Measurements from ENCODE around the gene NTNG1.

NTNG1 gene

GRCh38 chr1:107138767-107139445, 1.9 kb upstream of the NTNG1 start:
- H2AFZ ChIP-seq (ENCODE audit: low read depth) = no peak overlapping the region
- TF ChIP-seq, protein P1, sequence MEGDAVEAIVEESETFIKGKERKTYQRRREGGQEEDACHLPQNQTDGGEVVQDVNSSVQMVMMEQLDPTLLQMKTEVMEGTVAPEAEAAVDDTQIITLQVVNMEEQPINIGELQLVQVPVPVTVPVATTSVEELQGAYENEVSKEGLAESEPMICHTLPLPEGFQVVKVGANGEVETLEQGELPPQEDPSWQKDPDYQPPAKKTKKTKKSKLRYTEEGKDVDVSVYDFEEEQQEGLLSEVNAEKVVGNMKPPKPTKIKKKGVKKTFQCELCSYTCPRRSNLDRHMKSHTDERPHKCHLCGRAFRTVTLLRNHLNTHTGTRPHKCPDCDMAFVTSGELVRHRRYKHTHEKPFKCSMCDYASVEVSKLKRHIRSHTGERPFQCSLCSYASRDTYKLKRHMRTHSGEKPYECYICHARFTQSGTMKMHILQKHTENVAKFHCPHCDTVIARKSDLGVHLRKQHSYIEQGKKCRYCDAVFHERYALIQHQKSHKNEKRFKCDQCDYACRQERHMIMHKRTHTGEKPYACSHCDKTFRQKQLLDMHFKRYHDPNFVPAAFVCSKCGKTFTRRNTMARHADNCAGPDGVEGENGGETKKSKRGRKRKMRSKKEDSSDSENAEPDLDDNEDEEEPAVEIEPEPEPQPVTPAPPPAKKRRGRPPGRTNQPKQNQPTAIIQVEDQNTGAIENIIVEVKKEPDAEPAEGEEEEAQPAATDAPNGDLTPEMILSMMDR (conservative IDR thresholded peaks at IDR 0.05; ENCODE audit: low read depth, low read length) = no peak
- H3K9ac ChIP-seq = no peak overlapping the region
- no peaks in the 10 kb centered on the region for H3K4me1 ChIP-seq (ENCODE audit: low read depth, poor library complexity, severe bottlenecking)
- H3K27ac ChIP-seq = no peak overlapping the region
- H3K36me3 ChIP-seq (ENCODE audit: insufficient read depth) = no peaks in the 10 kb centered on the region
- no peak overlapping the region for H3K4me2 ChIP-seq
- H3K27me3 ChIP-seq (ENCODE audit: insufficient read depth, low read depth) = no peaks in the 10 kb centered on the region
- no peak overlapping the region for H3K4me3 ChIP-seq (IDR thresholded peaks at IDR 0.05; ENCODE audit: insufficient read depth, low read depth, low read length)
- H3K79me2 ChIP-seq (ENCODE audit: insufficient read depth, low read depth) = no peaks in the 10 kb centered on the region
- H4K20me1 ChIP-seq (ENCODE audit: insufficient read depth) = no peaks in the 10 kb centered on the region

- Histone ChIP-seq H3K4me2 (no peak overlapping the region), H4K20me1 (ENCODE audit: insufficient read depth) (no peaks in the 10 kb centered on the region), H3K4me1 (ENCODE audit: low read depth, poor library complexity, severe bottlenecking) (no peaks in the 10 kb centered on the region), H3K4me3 (IDR thresholded peaks at IDR 0.05; ENCODE audit: insufficient read depth, low read depth, low read length) (no peak overlapping the region), H2AFZ (ENCODE audit: low read depth) (no peak overlapping the region), H3K79me2 (ENCODE audit: insufficient read depth, low read depth) (no peaks in the 10 kb centered on the region), H3K9ac (no peak overlapping the region), H3K27ac (no peak overlapping the region), H3K27me3 (ENCODE audit: insufficient read depth, low read depth) (no peaks in the 10 kb centered on the region), H3K36me3 (ENCODE audit: insufficient read depth) (no peaks in the 10 kb centered on the region)
- TF ChIP-seq, protein P1 (conservative IDR thresholded peaks at IDR 0.05; ENCODE audit: low read depth, low read length) = no peak
These were observed 771 bp upstream of the NTNG1 start for GRCh38 chr1:107139833-107140702.

DNA sequence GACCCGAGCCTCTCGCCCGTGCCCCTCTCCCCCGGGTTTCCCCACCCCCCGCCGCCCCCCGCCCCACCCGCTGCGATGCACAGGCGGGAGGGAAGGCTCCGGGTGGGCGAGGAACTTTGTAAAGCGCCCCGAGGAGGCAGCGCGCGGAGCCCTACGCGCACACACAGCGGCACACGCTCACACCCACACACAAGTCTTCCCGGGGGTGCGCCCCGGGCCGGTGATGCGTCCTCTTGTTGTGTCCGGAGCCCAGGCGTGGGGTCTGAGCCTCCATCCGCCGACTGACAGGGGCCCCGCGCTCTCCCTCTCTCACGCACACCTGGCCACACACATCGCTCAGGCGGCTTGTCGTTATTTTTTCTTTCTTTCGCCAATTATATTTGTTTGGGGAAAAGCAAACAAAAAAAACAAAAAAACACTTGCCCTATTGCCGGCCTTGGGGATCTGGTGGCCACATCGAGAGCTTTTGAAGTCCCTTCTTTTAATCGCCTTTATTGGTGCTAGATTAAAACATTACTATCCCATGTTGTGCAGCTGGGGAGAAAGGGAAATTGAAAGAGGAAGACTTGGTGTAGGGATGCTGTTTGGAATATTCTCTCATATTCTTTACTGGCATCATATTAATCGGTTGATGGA, 770 bp downstream of the NTNG1 start:
- no peaks in the 10 kb centered on the region for H3K36me3 ChIP-seq (ENCODE audit: insufficient read depth)
- H3K27ac ChIP-seq = no peak overlapping the region
- no peaks in the 10 kb centered on the region for H3K79me2 ChIP-seq (ENCODE audit: insufficient read depth, low read depth)
- peak overlapping the region; percentile 57 for H3K4me2 ChIP-seq
- no peak overlapping the region for H3K9ac ChIP-seq
- H3K27me3 ChIP-seq (ENCODE audit: insufficient read depth, low read depth) = no peaks in the 10 kb centered on the region
- TF ChIP-seq, protein P1 (conservative IDR thresholded peaks at IDR 0.05; ENCODE audit: low read depth, low read length) = no peak
- H2AFZ ChIP-seq (ENCODE audit: low read depth) = peak overlapping the region; percentile 66; the same call in 1 of the 2 replicates
- H3K4me1 ChIP-seq (ENCODE audit: low read depth, poor library complexity, severe bottlenecking) = no peaks in the 10 kb centered on the region
- no peak overlapping the region for H3K4me3 ChIP-seq (IDR thresholded peaks at IDR 0.05; ENCODE audit: insufficient read depth, low read depth, low read length)
- H4K20me1 ChIP-seq (ENCODE audit: insufficient read depth) = no peaks in the 10 kb centered on the region

DNA sequence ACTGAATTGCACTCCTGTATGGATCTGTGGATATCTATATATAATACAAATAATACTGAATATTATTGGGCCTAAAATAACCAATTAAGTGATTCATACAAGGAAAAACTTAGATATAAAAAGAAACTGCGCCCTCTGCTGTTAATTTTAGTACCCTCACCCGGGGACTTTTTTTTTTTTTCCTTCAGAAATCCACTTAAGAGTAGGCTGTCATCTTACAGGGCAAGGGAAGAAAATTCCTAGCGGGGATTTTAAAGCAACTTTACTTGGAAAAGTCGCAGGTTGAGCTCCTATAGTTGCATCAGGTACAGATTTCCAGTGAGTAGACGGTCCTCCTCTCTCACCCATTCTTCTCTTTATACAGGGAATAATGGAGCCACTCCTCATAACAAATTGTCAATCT, 1.3 kb downstream of the NTNG1 start:
- TF ChIP-seq, protein P1 (conservative IDR thresholded peaks at IDR 0.05; ENCODE audit: low read depth, low read length) = peak; percentile 66
- H3K27ac ChIP-seq = no peak overlapping the region
- H3K79me2 ChIP-seq (ENCODE audit: insufficient read depth, low read depth) = no peaks in the 10 kb centered on the region
- H3K4me2 ChIP-seq = peak overlapping the region; percentile 57
- H3K36me3 ChIP-seq (ENCODE audit: insufficient read depth) = no peaks in the 10 kb centered on the region
- no peak overlapping the region for H3K9ac ChIP-seq
- peak overlapping the region; percentile 66; the same call in 1 of the 2 replicates for H2AFZ ChIP-seq (ENCODE audit: low read depth)
- H4K20me1 ChIP-seq (ENCODE audit: insufficient read depth) = no peaks in the 10 kb centered on the region
- H3K4me3 ChIP-seq (IDR thresholded peaks at IDR 0.05; ENCODE audit: insufficient read depth, low read depth, low read length) = no peak overlapping the region
- no peaks in the 10 kb centered on the region for H3K27me3 ChIP-seq (ENCODE audit: insufficient read depth, low read depth)
- H3K4me1 ChIP-seq (ENCODE audit: low read depth, poor library complexity, severe bottlenecking) = no peaks in the 10 kb centered on the region
